ENCODE data around the gene DPM3. TPM values are rescaled to one million over a fixed set of nuclear protein-coding genes. Genes with fewer than 3 reads are reported as not detected.
A peak's percentile ranks its signal among the peaks of the same experiment; 100 is the strongest.

Gene DPM3
- total RNA-seq, 4 donors from 2014 or later = 54.5 to 176 (median 80.6) TPM

DNA sequence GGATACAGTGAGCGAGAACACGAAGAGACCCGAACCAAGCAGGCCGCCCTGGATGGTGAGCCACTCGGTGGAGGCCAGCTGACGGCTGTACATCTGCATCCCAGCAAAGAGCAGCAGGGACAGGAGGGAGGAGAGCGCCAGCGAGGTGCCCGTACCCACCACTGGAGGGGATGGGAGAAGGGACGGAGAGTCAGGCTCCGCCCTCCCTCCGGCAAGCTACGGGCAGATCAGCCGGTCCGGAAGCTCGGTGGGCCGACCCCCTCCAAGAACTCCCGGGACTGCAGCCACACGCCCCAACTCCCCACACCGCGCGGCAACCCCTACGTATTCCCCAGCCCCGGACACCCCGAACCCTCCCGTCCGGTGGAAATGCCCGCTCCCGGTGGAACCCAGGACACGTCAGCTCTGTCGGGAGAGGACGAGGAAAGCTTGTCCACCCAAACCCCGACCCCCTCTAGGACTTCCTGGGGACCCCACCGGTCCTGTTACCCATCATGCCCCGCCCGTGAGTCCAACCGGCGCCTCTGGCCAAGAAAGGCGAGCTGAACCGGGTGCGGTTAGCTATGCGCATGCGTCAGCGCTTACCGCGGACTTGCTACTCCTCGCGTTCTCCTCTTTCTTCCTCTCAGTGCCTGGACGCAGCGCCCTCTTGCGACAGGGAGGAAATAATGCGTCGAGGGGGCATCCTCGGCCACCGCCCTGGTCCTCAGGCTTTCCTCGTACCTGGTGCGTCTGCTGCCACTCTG, 32.6 kb upstream of the DPM3 start, which contains the start of gene KRTCAP2:
Gene KRTCAP2, minus strand, starts transcription at position 573 of the 746 bp plus-strand sequence. Its CDS starts 80 bp downstream, at position 493.
- H3K27me3 ChIP-seq = peaks cover 0 to 24% (median 14%) of the 10 kb centered on the region in 4 donors
- peaks cover 26 to 61% (median 44%) of the 10 kb centered on the region in 4 donors for H3K4me1 ChIP-seq
- peak; percentile 54 for TF ChIP-seq POLR2A (IDR thresholded peaks at IDR 0.05; ENCODE audit: low read depth)
- TF ChIP-seq EP300 (IDR thresholded peaks at IDR 0.05) = no peak
- TF ChIP-seq POLR2AphosphoS5 (IDR thresholded peaks at IDR 0.05) = peak; percentile 93 to 98
- TF ChIP-seq CTCF (IDR thresholded peaks at IDR 0.05) = peak; percentile 94 to 99 (median 96)
- under 1% methylated on average over 21 of the region's 57 CpGs for WGBS
- H3K9me3 ChIP-seq = no peaks in the 10 kb centered on the region
- H3K36me3 ChIP-seq = peaks cover 0 to 26% (median 23%) of the 10 kb centered on the region in 4 donors
- peak; percentile 97 for DNase-seq (ENCODE audit: extremely low spot score)
- H3K27ac ChIP-seq (replicated peaks in 1 of 4) = peak within 1 kb of the TSS; percentile 91 to 97 (median 94)
- H3K4me3 ChIP-seq = peak within 1 kb of the TSS; percentile 71 to 90 (median 84)
- intact Hi-C loops (cut with DNase I) = loop anchor here (5.0 kb wide), 1 partner anchor 46 kb away; the partner anchor contains the start of gene EFNA1

GRCh38 chr1:155171836-155172731, 31.8 kb upstream of the DPM3 start:
- TF ChIP-seq CTCF (IDR thresholded peaks at IDR 0.05) (no peak), EP300 (IDR thresholded peaks at IDR 0.05) (no peak), POLR2AphosphoS5 (IDR thresholded peaks at IDR 0.05) (no peak), POLR2A (IDR thresholded peaks at IDR 0.05; ENCODE audit: low read depth) (no peak)
- Histone ChIP-seq H3K27ac (replicated peaks in 1 of 4) (peak overlapping the region; percentile 91 to 97 (median 94)), H3K4me1 (peaks cover 33 to 65% (median 49%) of the 10 kb centered on the region in 4 donors), H3K9me3 (no peaks in the 10 kb centered on the region), H3K36me3 (peaks cover 0 to 26% (median 23%) of the 10 kb centered on the region in 4 donors), H3K4me3 (peak overlapping the region; percentile 71 to 90 (median 84)), H3K27me3 (peaks cover 0 to 24% (median 14%) of the 10 kb centered on the region in 4 donors)
- WGBS = 37% methylated on average over 8 of the region's 8 CpGs
- peak; percentile 53 for DNase-seq (ENCODE audit: extremely low spot score)
- intact Hi-C loops (cut with DNase I) = loop anchor here (5.0 kb wide), 1 partner anchor 45 kb away; the partner anchor contains the start of gene EFNA1

- intact Hi-C loops (cut with DNase I) = loop anchor here (5.0 kb wide), 1 partner anchor 44 kb away; the partner anchor contains the start of gene EFNA1
- Histone ChIP-seq H3K4me3 (no peak overlapping the region), H3K27ac (replicated peaks in 1 of 4) (no peak overlapping the region), H3K36me3 (peaks cover 0 to 26% (median 23%) of the 10 kb centered on the region in 4 donors), H3K27me3 (peaks cover 0 to 23% (median 14%) of the 10 kb centered on the region in 4 donors), H3K9me3 (no peaks in the 10 kb centered on the region), H3K4me1 (peaks cover 37 to 60% (median 53%) of the 10 kb centered on the region in 4 donors)
- WGBS = 88% methylated on average over 7 of the region's 7 CpGs
- TF ChIP-seq POLR2AphosphoS5 (IDR thresholded peaks at IDR 0.05) (no peak), CTCF (IDR thresholded peaks at IDR 0.05) (no peak), POLR2A (IDR thresholded peaks at IDR 0.05; ENCODE audit: low read depth) (no peak), EP300 (IDR thresholded peaks at IDR 0.05) (no peak)
- no peak for DNase-seq (ENCODE audit: extremely low spot score)
Measured at GRCh38 chr1:155170806-155171205, 30.5 kb upstream of the DPM3 start.

DNA sequence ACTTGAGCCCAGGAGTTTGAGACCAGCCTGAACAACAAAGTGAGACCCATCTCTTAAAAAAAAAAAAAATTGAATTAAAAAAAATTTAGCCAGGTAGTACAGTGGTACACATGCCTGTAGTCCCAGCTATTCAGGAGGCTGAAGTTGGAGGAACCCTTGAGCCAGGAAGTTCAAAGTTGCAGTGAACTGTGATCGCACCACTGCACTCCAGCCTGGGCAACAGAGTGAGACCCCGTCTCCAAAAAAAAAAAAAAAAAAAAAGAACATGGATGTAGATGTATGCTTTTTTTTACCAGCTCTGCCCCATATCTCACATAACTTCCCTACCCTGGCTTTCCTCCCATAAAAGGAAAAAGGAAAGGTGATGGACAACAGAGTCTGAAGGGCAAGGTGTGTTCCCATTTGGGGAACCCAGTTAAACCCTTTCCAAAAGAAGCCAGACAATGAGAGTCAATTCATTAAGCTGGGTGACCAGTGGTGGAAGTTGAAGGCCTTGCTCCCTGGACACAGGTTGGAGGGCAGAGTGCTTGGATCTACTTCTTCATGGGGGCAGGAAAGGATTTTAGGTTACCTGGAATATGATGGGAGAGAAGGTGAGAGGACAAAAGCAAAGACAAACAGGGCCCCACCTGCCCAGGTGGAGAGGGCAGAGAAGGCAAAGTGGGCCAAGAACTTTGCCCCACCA, 29.9 kb upstream of the DPM3 start:
- H3K4me3 ChIP-seq = no peak overlapping the region
- H3K27ac ChIP-seq (replicated peaks in 1 of 4) = no peak overlapping the region
- intact Hi-C loops (cut with DNase I) = loop anchor here (5.0 kb wide), 1 partner anchor 43 kb away; the partner anchor contains the start of gene EFNA1
- no peaks in the 10 kb centered on the region for H3K9me3 ChIP-seq
- no peak for DNase-seq (ENCODE audit: extremely low spot score)
- H3K4me1 ChIP-seq = peaks cover 37 to 60% (median 55%) of the 10 kb centered on the region in 4 donors
- TF ChIP-seq POLR2AphosphoS5 (IDR thresholded peaks at IDR 0.05) (no peak), CTCF (IDR thresholded peaks at IDR 0.05) (no peak), POLR2A (IDR thresholded peaks at IDR 0.05; ENCODE audit: low read depth) (no peak), EP300 (IDR thresholded peaks at IDR 0.05) (no peak)
- 72% methylated on average over 2 of the region's 2 CpGs for whole genome bisulfite sequencing
- H3K36me3 ChIP-seq = peaks cover 0 to 26% (median 23%) of the 10 kb centered on the region in 4 donors
- H3K27me3 ChIP-seq = peaks cover 0 to 17% (median 14%) of the 10 kb centered on the region in 4 donors

Measured in esophagus muscularis mucosa (tissue), 4 donors.